Measurements from ENCODE around the gene SNTA1. TPM values are rescaled to one million over a fixed set of nuclear protein-coding genes. Genes with fewer than 3 reads are reported as not detected.

SNTA1 gene
- total and polyA plus RNA-seq, 2 of the 13 experiments (the other 11 are each of a cell fraction or from before 2014, with no cell fraction given), result 16.4 to 18.3 TPM

DNA sequence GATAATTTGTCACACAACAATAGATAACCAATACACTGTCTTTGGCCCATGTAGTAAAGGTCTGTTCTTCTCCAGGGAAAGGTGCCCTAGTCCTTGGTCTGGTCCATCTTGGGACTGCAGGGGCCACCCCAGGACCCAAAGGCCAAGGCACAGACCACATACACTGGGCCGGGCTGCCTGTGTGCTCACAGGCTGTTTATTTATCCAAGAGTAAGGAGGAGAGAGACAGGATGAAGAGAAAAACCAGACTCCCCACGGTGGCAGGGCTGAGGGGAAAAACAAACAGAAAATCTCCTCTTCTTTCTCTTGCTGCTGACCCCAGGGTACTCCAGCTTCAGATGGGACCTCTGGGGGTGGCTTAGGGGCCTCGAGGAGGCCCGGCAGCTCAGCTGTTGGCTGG lies 35.8 kb downstream of the SNTA1 start (continued):
- TF ChIP-seq RARG (CRISPR knock-in tag; IDR thresholded peaks at IDR 0.05; ENCODE audit: low read depth) (no peak), MIER2 (CRISPR knock-in tag; IDR thresholded peaks at IDR 0.05) (no peak), JUN (CRISPR knock-in tag; IDR thresholded peaks at IDR 0.05) (no peak), ZNF460 (CRISPR knock-in tag; IDR thresholded peaks at IDR 0.05; ENCODE audit: borderline replicate concordance) (no peak)

DNA sequence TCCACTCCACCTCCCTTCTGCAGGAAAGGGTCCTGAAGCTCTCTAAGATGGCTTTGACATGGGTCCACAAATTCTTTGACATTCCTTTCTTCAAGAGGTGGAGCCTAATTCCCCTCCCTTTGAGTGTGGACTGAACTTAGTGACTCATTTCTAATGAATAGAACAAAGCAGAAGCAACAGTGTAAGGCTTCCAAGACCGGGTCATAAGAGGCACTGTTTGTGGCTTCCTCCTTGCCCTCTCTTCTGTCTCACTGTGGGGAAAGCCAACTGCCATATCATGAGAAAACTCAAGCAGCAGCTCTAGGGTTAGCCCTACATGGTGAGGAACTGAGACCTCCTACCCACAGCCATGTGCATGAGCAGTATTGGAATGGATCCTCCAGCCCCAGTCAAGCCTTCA lies 36.3 kb downstream of the SNTA1 start:
- DNase-seq (ENCODE audit: low spot score), result no peak
- FAIRE-seq, result peak; percentile 61
- no peaks in the 10 kb centered on the region for H3K9me3 ChIP-seq (ENCODE audit: low read length)
- CTCF ChIA-PET (ENCODE audit: low intra/inter-chr PET ratio, low total read pairs), result no interaction called here
- H4K20me1 ChIP-seq (ENCODE audit: insufficient read depth, low read length), result no peaks in the 10 kb centered on the region
- in situ Hi-C loops (cut with HindIII; ENCODE audit: extremely low pct_ligation_motif_present, low pct_unique_long_range_greater_than_20kb) (no loop called here), intact Hi-C loops (cut with micrococcal nuclease; ENCODE audit: unreplicated experiment) (no loop called here)
- no peak overlapping the region for H3K27ac ChIP-seq (ENCODE audit: extremely low read length, insufficient read depth, low read length)
- BruUV-seq (replicated peaks), result no TSS peak
- H3K9ac ChIP-seq (ENCODE audit: insufficient read depth, low read depth, low read length), result no peak overlapping the region
- no peak overlapping the region for H2AFZ ChIP-seq (ENCODE audit: low read length)
- no peaks in the 10 kb centered on the region for H3K27me3 ChIP-seq (ENCODE audit: control insufficient read depth in 1 of 2, insufficient read depth in 2 of 2, low read length in 2 of 2)
- H3K4me2 ChIP-seq (ENCODE audit: low read depth, low read length), result no peak overlapping the region
- peaks cover 23 to 33% of the 10 kb centered on the region in 2 experiments for H3K36me3 ChIP-seq (replicated peaks in 1 of 2; ENCODE audit: control insufficient read depth in 1 of 2, insufficient read depth in 2 of 2, low read length in 2 of 2)
- H3K4me3 ChIP-seq (replicated peaks in 1 of 3; ENCODE audit: insufficient read depth in 1 of 3, low read depth in 2 of 3, low read length in 3 of 3), result no peak overlapping the region
- no peak for ATAC-seq
- H3K4me1 ChIP-seq (ENCODE audit: insufficient read depth, low read length), result peaks cover 6% of the 10 kb centered on the region
- whole genome bisulfite sequencing (ENCODE audit: low lambda C conversion rate), result 92% methylated on average over 1 of the region's 1 CpG
- POLR2A ChIA-PET, result no interaction called here
- H3K79me2 ChIP-seq (ENCODE audit: insufficient read depth, low read length), result no peaks in the 10 kb centered on the region
- TF ChIP-seq ZNF546 (CRISPR knock-in tag; conservative IDR thresholded peaks at IDR 0.05) (no peak), SMARCE1 (IDR thresholded peaks at IDR 0.05; ENCODE audit: borderline replicate concordance) (no peak), KLF12 (CRISPR knock-in tag; IDR thresholded peaks at IDR 0.05; ENCODE audit: borderline replicate concordance) (no peak), ZSCAN9 (CRISPR knock-in tag; IDR thresholded peaks at IDR 0.05; ENCODE audit: borderline replicate concordance) (no peak), ATRX (CRISPR knock-in tag; IDR thresholded peaks at IDR 0.05; ENCODE audit: borderline replicate concordance) (no peak), ZNF253 (CRISPR knock-in tag; IDR thresholded peaks at IDR 0.05; ENCODE audit: borderline replicate concordance) (no peak), CHCHD3 (CRISPR knock-in tag; IDR thresholded peaks at IDR 0.05) (no peak), HNRNPUL1 (IDR thresholded peaks at IDR 0.05; ENCODE audit: low read depth, low read length) (no peak), SYNCRIP (IDR thresholded peaks at IDR 0.05; ENCODE audit: insufficient read depth, low read depth, low read length) (no peak), ATF7-NPFF (CRISPR knock-in tag; IDR thresholded peaks at IDR 0.05; ENCODE audit: low read depth) (no peak), BORCS8-MEF2B (CRISPR knock-in tag; IDR thresholded peaks at IDR 0.05) (no peak), SETDB1 (CRISPR knock-in tag; IDR thresholded peaks at IDR 0.05; ENCODE audit: borderline replicate concordance) (no peak), ZNF33B (CRISPR knock-in tag; IDR thresholded peaks at IDR 0.05) (no peak)
- TF ChIP-seq, protein P1, sequence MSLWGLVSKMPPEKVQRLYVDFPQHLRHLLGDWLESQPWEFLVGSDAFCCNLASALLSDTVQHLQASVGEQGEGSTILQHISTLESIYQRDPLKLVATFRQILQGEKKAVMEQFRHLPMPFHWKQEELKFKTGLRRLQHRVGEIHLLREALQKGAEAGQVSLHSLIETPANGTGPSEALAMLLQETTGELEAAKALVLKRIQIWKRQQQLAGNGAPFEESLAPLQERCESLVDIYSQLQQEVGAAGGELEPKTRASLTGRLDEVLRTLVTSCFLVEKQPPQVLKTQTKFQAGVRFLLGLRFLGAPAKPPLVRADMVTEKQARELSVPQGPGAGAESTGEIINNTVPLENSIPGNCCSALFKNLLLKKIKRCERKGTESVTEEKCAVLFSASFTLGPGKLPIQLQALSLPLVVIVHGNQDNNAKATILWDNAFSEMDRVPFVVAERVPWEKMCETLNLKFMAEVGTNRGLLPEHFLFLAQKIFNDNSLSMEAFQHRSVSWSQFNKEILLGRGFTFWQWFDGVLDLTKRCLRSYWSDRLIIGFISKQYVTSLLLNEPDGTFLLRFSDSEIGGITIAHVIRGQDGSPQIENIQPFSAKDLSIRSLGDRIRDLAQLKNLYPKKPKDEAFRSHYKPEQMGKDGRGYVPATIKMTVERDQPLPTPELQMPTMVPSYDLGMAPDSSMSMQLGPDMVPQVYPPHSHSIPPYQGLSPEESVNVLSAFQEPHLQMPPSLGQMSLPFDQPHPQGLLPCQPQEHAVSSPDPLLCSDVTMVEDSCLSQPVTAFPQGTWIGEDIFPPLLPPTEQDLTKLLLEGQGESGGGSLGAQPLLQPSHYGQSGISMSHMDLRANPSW (CRISPR knock-in tag; IDR thresholded peaks at IDR 0.05; ENCODE audit: borderline replicate concordance), result no peak
- TF ChIP-seq, protein P2, sequence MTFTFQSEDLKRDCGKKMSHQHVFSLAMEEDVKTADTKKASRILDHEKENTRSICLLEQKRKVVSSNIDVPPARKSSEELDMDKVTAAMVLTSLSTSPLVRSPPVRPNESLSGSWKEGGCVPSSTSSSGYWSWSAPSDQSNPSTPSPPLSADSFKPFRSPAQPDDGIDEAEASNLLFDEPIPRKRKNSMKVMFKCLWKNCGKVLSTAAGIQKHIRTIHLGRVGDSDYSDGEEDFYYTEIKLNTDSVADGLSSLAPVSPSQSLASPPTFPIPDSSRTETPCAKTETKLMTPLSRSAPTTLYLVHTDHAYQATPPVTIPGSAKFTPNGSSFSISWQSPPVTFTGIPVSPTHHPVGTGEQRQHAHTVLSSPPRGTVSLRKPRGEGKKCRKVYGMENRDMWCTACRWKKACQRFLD (CRISPR knock-in tag; IDR thresholded peaks at IDR 0.05; ENCODE audit: borderline replicate concordance), result no peak
